H1 (cell line): Measurements from ENCODE around the gene GEN1. TPM values are rescaled to one million over a fixed set of nuclear protein-coding genes. Genes with fewer than 3 reads are reported as not detected.

Experiments
- CTCF ChIA-PET: fragments of 300-600 bp; sonication (Branson Sonifier 250); formaldehyde crosslinking; loops from one replicate; lab custom pipeline; 2021; ENCODE audit not compliant: partially characterized antibody; lab: Charles Lee
- POLR2A ChIA-PET: fragments of 300-600 bp; sonication (Branson Sonifier 250); formaldehyde crosslinking; loops from one replicate; lab custom pipeline; 2021; ENCODE audit warnings: inconsistent platforms; ENCODE audit not compliant: partially characterized antibody; lab: Charles Lee
- DNase-seq, 2 experiments: peaks; one replicate each; pipeline versions ENCODE4 v3.0.0 to v3.0.0-alpha.2; 2010 to 2022; ENCODE audit warnings: low spot score in 2 of 2, low read depth in 1 of 2, mixed read lengths in 1 of 2
- FAIRE-seq: peaks from 2 replicates; lab custom pipeline; 2011; peaks lifted over from hg19 to GRCh38; lab: Jason Lieb, UNC
- H2AFZ ChIP-seq: 2 replicates; pipeline ENCODE4 v1.8.1; 2012; ENCODE audit warnings: low read length, inconsistent platforms
- H2AK5ac ChIP-seq: 2 replicates; pipeline ENCODE4 v1.6.1; 2013; ENCODE audit warnings: low read depth, low read length
- H2BK120ac ChIP-seq: replicated peaks from 2 replicates; pipeline ENCODE3; 2013; ENCODE audit warnings: low read depth, low read length, inconsistent platforms
- H2BK12ac ChIP-seq: 2 replicates; pipeline ENCODE4 v1.6.1; 2013; ENCODE audit warnings: low read depth, low read length
- H2BK15ac ChIP-seq: 2 replicates; pipeline ENCODE4 v1.6.1; 2013; ENCODE audit warnings: low read length
- H2BK20ac ChIP-seq: 2 replicates; pipeline ENCODE4 v1.6.1; 2013; ENCODE audit warnings: low read length
- H2BK5ac ChIP-seq: 2 replicates; pipeline ENCODE4 v1.6.1; 2013; ENCODE audit warnings: low read depth, low read length
- H3K14ac ChIP-seq: 2 replicates; pipeline ENCODE4 v1.6.1; 2013; ENCODE audit warnings: inconsistent platforms; ENCODE audit not compliant: insufficient read length
- H3K18ac ChIP-seq: 2 replicates; pipeline ENCODE4 v1.6.1; 2013; ENCODE audit warnings: low read length; ENCODE audit errors: extremely low read depth
- H3K23ac ChIP-seq: 2 replicates; pipeline ENCODE4 v1.6.1; 2013; ENCODE audit warnings: inconsistent platforms; ENCODE audit not compliant: insufficient read length
- H3K23me2 ChIP-seq: 2 replicates; pipeline ENCODE4 v1.6.1; 2013; ENCODE audit warnings: low read depth, low read length
- H3K27ac ChIP-seq: 2 replicates; pipeline ENCODE4 v1.6.1; 2011; ENCODE audit warnings: low read depth, low read length, inconsistent platforms
- H3K27me3 ChIP-seq, 4 experiments: replicated peaks in 1 of 4; 1 replicate in 1 of 4; 2 replicates in 3 of 4; pipeline versions ENCODE4 v1.6.1 to v1.8.1; 2011 to 2013; ENCODE audit warnings: low read length in 3 of 4, mild to moderate bottlenecking in 3 of 4, inconsistent platforms in 2 of 4, mixed read lengths in 2 of 4, moderate library complexity in 1 of 4; ENCODE audit not compliant: control insufficient read depth in 3 of 4, insufficient read depth in 3 of 4; ENCODE audit errors: extremely low read depth in 1 of 4
- H3K36me3 ChIP-seq, 4 experiments: 2 replicates each; pipeline versions ENCODE4 v1.6.1 to v1.8.1; 2011 to 2013; ENCODE audit warnings: mild to moderate bottlenecking in 4 of 4, low read length in 3 of 4, moderate library complexity in 2 of 4, control low read depth in 1 of 4, inconsistent platforms in 1 of 4; ENCODE audit not compliant: insufficient read depth in 4 of 4, control insufficient read depth in 2 of 4
- H3K4ac ChIP-seq: replicated peaks from 2 replicates; pipeline ENCODE3; 2013; ENCODE audit warnings: low read length, low read depth, mixed read lengths, inconsistent platforms; ENCODE audit not compliant: insufficient read length
- H3K4me1 ChIP-seq, 4 experiments: replicated peaks in 1 of 4; 1 replicate in 1 of 4; 2 replicates in 3 of 4; pipeline versions ENCODE4 v1.6.1 to v1.8.1; 2011 to 2013; ENCODE audit warnings: low read length in 3 of 4, inconsistent platforms in 2 of 4, mixed read lengths in 1 of 4; ENCODE audit not compliant: insufficient read depth in 4 of 4, control insufficient read depth in 3 of 4
- H3K4me2 ChIP-seq, 2 experiments: 2 replicates each; pipeline versions ENCODE4 v1.6.1 to v1.8.1; 2011 to 2013; ENCODE audit warnings: low read depth in 2 of 2, low read length in 2 of 2, control low read depth in 1 of 2, inconsistent platforms in 1 of 2, mild to moderate bottlenecking in 1 of 2; ENCODE audit not compliant: insufficient read depth in 1 of 2
- H3K4me3 ChIP-seq, 4 experiments: fragments of 200-600, 300-600 bp in 1 of 4; sonication (generic), shearing (Covaris generic), sonication (Bioruptor Twin) in 1 of 4; 2 replicates each; pipeline versions ENCODE4 v1.5.1 to v1.8.1; 2011 to 2016; ENCODE audit warnings: low read length in 4 of 4, low read depth in 3 of 4, control low read depth in 2 of 4, inconsistent platforms in 2 of 4, mild to moderate bottlenecking in 2 of 4, mixed read lengths in 1 of 4, moderate library complexity in 1 of 4; ENCODE audit not compliant: insufficient read depth in 2 of 4; ENCODE audit errors: extremely low read depth in 1 of 4
- H3K56ac ChIP-seq: replicated peaks from 2 replicates; pipeline ENCODE3; 2013; ENCODE audit warnings: low read depth, mild to moderate bottlenecking, mixed read lengths, low read length, inconsistent platforms; ENCODE audit not compliant: insufficient read length
- H3K79me1 ChIP-seq: 2 replicates; pipeline ENCODE4 v1.6.1; 2013; ENCODE audit warnings: low read depth, low read length, control low read depth
- H3K79me2 ChIP-seq, 2 experiments: 2 replicates each; pipeline versions ENCODE4 v1.6.1 to v1.8.1; 2012 to 2013; ENCODE audit warnings: low read length in 2 of 2, mild to moderate bottlenecking in 2 of 2, inconsistent platforms in 1 of 2; ENCODE audit not compliant: insufficient read depth in 2 of 2, control insufficient read depth in 1 of 2
- H3K9ac ChIP-seq, 4 experiments: replicated peaks in 1 of 4; 1 replicate in 1 of 4; 2 replicates in 3 of 4; pipeline versions ENCODE4 v1.6.1 to v1.8.1; 2011 to 2013; ENCODE audit warnings: low read depth in 3 of 4, low read length in 3 of 4, control low read depth in 2 of 4, mild to moderate bottlenecking in 2 of 4, moderate library complexity in 2 of 4, inconsistent platforms in 1 of 4; ENCODE audit errors: extremely low read depth in 1 of 4
- H3K9me3 ChIP-seq, 2 experiments: 2 replicates each; pipeline versions ENCODE4 v1.6.1 to v1.8.1; 2012 to 2013; ENCODE audit warnings: mild to moderate bottlenecking in 2 of 2, moderate library complexity in 2 of 2, control low read depth in 1 of 2, inconsistent platforms in 1 of 2, low read depth in 1 of 2, low read length in 1 of 2, mixed read lengths in 1 of 2; ENCODE audit not compliant: insufficient read depth in 2 of 2
- H4K20me1 ChIP-seq, 2 experiments: replicated peaks in 1 of 2; 2 replicates each; pipeline versions ENCODE3 to v1.8.1; 2011 to 2013; ENCODE audit warnings: inconsistent platforms in 2 of 2, low read length in 2 of 2, mild to moderate bottlenecking in 1 of 2; ENCODE audit not compliant: insufficient read depth in 2 of 2, control insufficient read depth in 1 of 2
- H4K5ac ChIP-seq: 2 replicates; pipeline ENCODE4 v1.6.1; 2013; ENCODE audit warnings: low read length, low read depth, mixed read lengths, inconsistent platforms; ENCODE audit not compliant: insufficient read length
- H4K8ac ChIP-seq: 2 replicates; pipeline ENCODE4 v1.8.0; 2013; ENCODE audit warnings: mild to moderate bottlenecking, moderate library complexity, low read length, inconsistent platforms; ENCODE audit not compliant: insufficient read depth; ENCODE audit errors: extremely low read depth
- H4K91ac ChIP-seq: replicated peaks from 2 replicates; pipeline ENCODE3; 2013; ENCODE audit warnings: low read length, mixed read lengths, inconsistent platforms; ENCODE audit not compliant: insufficient read length
- BCL11A ChIP-seq, 2 experiments: IDR thresholded peaks; one replicate each; pipeline ENCODE4 v1.6.1; 2011; ENCODE audit warnings: low read depth in 2 of 2, low read length in 2 of 2, mild to moderate bottlenecking in 2 of 2
- CHD2 ChIP-seq: IDR thresholded peaks from 2 replicates; pipeline ENCODE4 v1.6.1; 2012; ENCODE audit warnings: low read length, improper control_type of control experiment
- EGR1 ChIP-seq: IDR thresholded peaks from 2 replicates; pipeline ENCODE4 v1.6.1; 2011; ENCODE audit warnings: low read depth, low read length, borderline replicate concordance
- GTF2F1 ChIP-seq: IDR thresholded peaks from 2 replicates; pipeline ENCODE4 v1.6.1; 2012; ENCODE audit warnings: low read depth, low read length, improper control_type of control experiment, borderline replicate concordance
- HDAC2 ChIP-seq, 2 experiments: fragments of 300-600 bp in 1 of 2; sonication (generic) in 1 of 2; IDR thresholded peaks; 2 replicates each; pipeline ENCODE4 v1.6.1; 2011 to 2012; ENCODE audit warnings: low read depth in 2 of 2, low read length in 2 of 2, mild to moderate bottlenecking in 2 of 2, moderate library complexity in 2 of 2, borderline replicate concordance in 1 of 2, inconsistent platforms in 1 of 2
- HDAC6 ChIP-seq: IDR thresholded peaks from one replicate; pipeline ENCODE4 v1.7.1; 2012; ENCODE audit warnings: low read depth, mild to moderate bottlenecking, inconsistent platforms, low read length, moderate library complexity
- JUN ChIP-seq: IDR thresholded peaks from 2 replicates; pipeline ENCODE4 v1.6.1; 2011; ENCODE audit warnings: low read depth, mild to moderate bottlenecking, improper control_type of control experiment, low read length
- MAFK ChIP-seq: IDR thresholded peaks from 2 replicates; pipeline ENCODE4 v1.6.1; 2012; ENCODE audit warnings: low read depth, mild to moderate bottlenecking, improper control_type of control experiment, low read length
- PHF8 ChIP-seq: fragments of 200-600 bp; sonication (generic); conservative IDR thresholded peaks from 2 replicates; pipeline ENCODE4 v1.7.1; 2012; ENCODE audit warnings: low read depth, mild to moderate bottlenecking, inconsistent platforms, low read length, moderate library complexity
- RAD21 ChIP-seq, 2 experiments: IDR thresholded peaks in 1 of 2; conservative IDR thresholded peaks in 1 of 2; 2 replicates each; pipeline ENCODE4 v1.6.1; 2011; ENCODE audit warnings: low read depth in 2 of 2, low read length in 2 of 2, improper control_type of control experiment in 1 of 2, inconsistent platforms in 1 of 2, mild to moderate bottlenecking in 1 of 2, moderate library complexity in 1 of 2
- RXRA ChIP-seq: IDR thresholded peaks from 2 replicates; pipeline ENCODE4 v1.6.1; 2011; ENCODE audit warnings: low read depth, mild to moderate bottlenecking, low read length, moderate library complexity; ENCODE audit not compliant: insufficient read depth
- SIN3A ChIP-seq, 2 experiments: IDR thresholded peaks in 1 of 2; conservative IDR thresholded peaks in 1 of 2; 2 replicates each; pipeline ENCODE4 v1.6.1; 2011 to 2012; ENCODE audit warnings: low read length in 2 of 2, improper control_type of control experiment in 1 of 2, low read depth in 1 of 2, mild to moderate bottlenecking in 1 of 2
- TCF12 ChIP-seq: IDR thresholded peaks from 2 replicates; pipeline ENCODE4 v1.6.1; 2011; ENCODE audit warnings: low read depth, mild to moderate bottlenecking, low read length
- WGBS, 2 experiments: shearing (Covaris generic) in 1 of 2; methylation state at CpG; one replicate each; pipeline versions ENCODE4 v1.1.6 to v1.1.7; 2013 to 2015; ENCODE audit warnings: low lambda C conversion rate in 2 of 2, mixed read lengths in 2 of 2, inconsistent platforms in 1 of 2, low coverage in 1 of 2, missing lambda C conversion rate in 1 of 2; ENCODE audit not compliant: insufficient replicate concordance in 2 of 2, insufficient coverage in 1 of 2, insufficient read length in 1 of 2; ENCODE audit errors: extremely low coverage in 1 of 2, missing lambda C conversion rate in 1 of 2; 5-methylcytosine and 5-hydroxymethylcytosine counted together
- polyA plus RNA-seq, 7 experiments: library from polyadenylated mRNA; depleted of rRNA in 3 of 7; stranded (reverse) in 5 of 7; unstranded in 2 of 7; fragments of >200 nt in 5 of 7; fragments of 200-250 nt in 2 of 7; gene quantifications; 1 replicate in 5 of 7; 2 replicates in 1 of 7; 4 replicates in 1 of 7; pipeline versions ENCODE4 v1.2.1 to v1.2.3, GENCODE V29; 2011 to 2013; ENCODE audit warnings: missing spikeins in 2 of 7, mixed read lengths in 2 of 7
- total RNA-seq: library from RNA; stranded (reverse); fragmentation: NEBNext Ultra II Directional; extraction: Animal tissue kit (Norgen Biotek cat#: 25700); gene quantifications from 2 replicates; pipeline ENCODE4 v1.2.1, GENCODE V29; 2021

Gene GEN1
- total and polyA plus RNA-seq, 2 of the 8 experiments (the other 6 are each of a cell fraction or from before 2014, with no cell fraction given), result 6.9 to 19.2 TPM

DNA sequence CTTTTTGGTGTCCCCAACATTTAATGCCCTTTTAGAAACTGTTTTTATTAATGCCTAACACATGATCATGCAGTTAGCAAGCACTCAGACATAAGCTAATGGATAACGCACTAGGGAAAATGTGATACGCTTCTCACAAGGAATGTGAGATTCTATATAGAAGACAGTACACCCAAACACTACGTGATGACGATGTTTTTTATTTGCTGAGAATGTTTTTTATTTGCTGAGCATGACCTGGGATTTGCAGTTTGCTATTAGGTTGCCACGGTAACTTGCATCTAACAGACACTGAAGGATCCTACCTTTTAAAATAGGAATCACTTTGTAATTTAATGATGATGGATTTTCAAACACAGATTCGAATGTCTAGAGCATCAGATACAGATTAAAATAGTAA lies 5.2 kb upstream of the GEN1 start:
- Histone ChIP-seq H3K27me3 (no peaks in the 10 kb centered on the region), H3K4me2 (peak overlapping the region; percentile 44 to 58), H3K9ac (no peak overlapping the region; a peak in 1 of 7 replicates), H3K36me3 (peaks cover 0 to 20% (median 5%) of the 10 kb centered on the region in 4 experiments; a peak in 5 of 8 replicates), H3K4me1 (peaks cover 4 to 24% (median 9%) of the 10 kb centered on the region in 4 experiments), H3K4ac (peak overlapping the region; percentile 27), H3K18ac (no peak overlapping the region; the same call in 1 of the 2 replicates), H4K8ac (no peak overlapping the region), H3K9me3 (no peaks in the 10 kb centered on the region), H2BK20ac (no peak overlapping the region), H3K14ac (no peak overlapping the region), H3K23me2 (no peaks in the 10 kb centered on the region), H2AK5ac (no peak overlapping the region), H4K5ac (peak overlapping the region; percentile 6), H2BK5ac (peak overlapping the region; percentile 53; the same call in 1 of the 2 replicates), H3K79me1 (peaks cover 8% of the 10 kb centered on the region), H3K56ac (no peak overlapping the region), H4K20me1 (peaks cover 0 to 2% of the 10 kb centered on the region in 2 experiments), H2BK120ac (no peak overlapping the region), H4K91ac (peak overlapping the region; percentile 11), H3K23ac (peak overlapping the region; percentile 32), H2BK12ac (peak overlapping the region; percentile 69; the same call in 1 of the 2 replicates), H3K27ac (0 out of 2 replicates have a peak overlapping the region, but pooled peaks have one; percentile 28), H3K4me3 (peak overlapping the region in 1 of 4 experiments; percentile 40; a peak in 2 of 8 replicates), H3K79me2 (peaks cover 7 to 75% of the 10 kb centered on the region in 2 experiments), H2BK15ac (no peak overlapping the region), H2AFZ (no peak overlapping the region)
- POLR2A ChIA-PET, result no interaction called here
- DNase-seq, result no peak
- 85% methylated on average over 6 of the region's 6 CpGs; no CpG with 5 or more reads in 1 of the 2 experiments for WGBS, 2 experiments
- no peak for FAIRE-seq
- CTCF ChIA-PET, result interaction anchor here (0.7 to 1.1 kb wide), 2 partner anchors 28 to 819 kb away, joined by 3 read pairs; no protein-coding TSS in a partner anchor
- TF ChIP-seq PHF8 (no peak), MAFK (no peak), CHD2 (no peak), HDAC6 (no peak), EGR1 (no peak), BCL11A (IDR thresholded peaks at IDR 0.05; ENCODE audit: low read depth in 2 of 2, low read length in 2 of 2) (no peak), RAD21 (IDR thresholded peaks at IDR 0.05 in 1 of 2, conservative IDR thresholded peaks at IDR 0.05 in 1 of 2; ENCODE audit: low read depth in 2 of 2, low read length in 2 of 2) (no peak), GTF2F1 (no peak), RXRA (no peak), TCF12 (no peak), HDAC2 (IDR thresholded peaks at IDR 0.05; ENCODE audit: borderline replicate concordance in 1 of 2, low read depth in 2 of 2, low read length in 2 of 2) (no peak), SIN3A (conservative IDR thresholded peaks at IDR 0.05 in 1 of 2, IDR thresholded peaks at IDR 0.05 in 1 of 2; ENCODE audit: low read depth in 1 of 2, low read length in 2 of 2) (no peak), JUN (no peak)
